ENCODE measurements around the gene PPP1R10. TPM values are rescaled to one million over a fixed set of nuclear protein-coding genes. Genes with fewer than 3 reads are reported as not detected.
A peak's percentile ranks its signal among the peaks of the same experiment; 100 is the strongest.

PPP1R10 gene
- total RNA-seq, 1 experiment from 2014 or later: 103 TPM

DNA sequence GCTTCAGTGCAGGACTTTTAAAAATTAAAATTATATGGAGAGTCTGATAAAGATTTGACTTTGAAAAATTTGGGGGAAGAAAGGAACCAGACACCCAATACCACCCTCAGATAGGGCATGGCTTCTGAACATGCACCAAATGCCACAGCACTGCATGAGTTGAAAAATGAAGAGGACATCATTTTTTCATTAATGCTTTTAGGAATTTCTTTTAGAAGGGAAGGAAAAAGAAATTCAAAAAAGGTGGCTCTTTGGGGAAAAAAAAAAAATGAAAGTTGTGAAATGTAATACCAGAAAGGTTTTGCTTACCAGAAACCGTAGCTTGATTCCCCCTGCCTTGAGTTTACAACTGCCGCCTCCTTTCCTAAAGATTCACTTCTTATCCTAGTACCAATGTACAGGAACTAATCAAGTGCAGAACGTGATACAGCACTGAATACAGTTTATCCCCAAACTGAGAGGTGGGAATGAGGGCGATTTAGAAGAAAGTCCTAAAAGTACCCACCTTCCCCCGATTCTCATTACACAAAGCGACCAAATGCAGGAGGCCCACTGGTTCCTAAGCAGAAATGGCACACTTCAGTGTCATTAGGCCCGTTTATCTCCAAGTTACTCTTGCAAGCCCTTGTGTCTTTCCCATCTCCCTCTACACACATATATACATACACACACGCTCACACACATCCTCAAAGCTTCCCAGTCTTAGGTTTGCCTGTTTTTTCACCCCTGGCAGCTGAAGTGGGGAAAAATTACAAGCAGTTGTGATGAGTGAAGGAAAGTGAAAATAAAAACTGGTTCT lies 2.8 kb downstream of the PPP1R10 start:
- no peaks in the 10 kb centered on the region for H3K9me3 Mint-ChIP-seq (ENCODE audit: unreplicated experiment)
- intact Hi-C loops (cut with micrococcal nuclease): no loop called here
- TF ChIP-seq, protein P1, sequence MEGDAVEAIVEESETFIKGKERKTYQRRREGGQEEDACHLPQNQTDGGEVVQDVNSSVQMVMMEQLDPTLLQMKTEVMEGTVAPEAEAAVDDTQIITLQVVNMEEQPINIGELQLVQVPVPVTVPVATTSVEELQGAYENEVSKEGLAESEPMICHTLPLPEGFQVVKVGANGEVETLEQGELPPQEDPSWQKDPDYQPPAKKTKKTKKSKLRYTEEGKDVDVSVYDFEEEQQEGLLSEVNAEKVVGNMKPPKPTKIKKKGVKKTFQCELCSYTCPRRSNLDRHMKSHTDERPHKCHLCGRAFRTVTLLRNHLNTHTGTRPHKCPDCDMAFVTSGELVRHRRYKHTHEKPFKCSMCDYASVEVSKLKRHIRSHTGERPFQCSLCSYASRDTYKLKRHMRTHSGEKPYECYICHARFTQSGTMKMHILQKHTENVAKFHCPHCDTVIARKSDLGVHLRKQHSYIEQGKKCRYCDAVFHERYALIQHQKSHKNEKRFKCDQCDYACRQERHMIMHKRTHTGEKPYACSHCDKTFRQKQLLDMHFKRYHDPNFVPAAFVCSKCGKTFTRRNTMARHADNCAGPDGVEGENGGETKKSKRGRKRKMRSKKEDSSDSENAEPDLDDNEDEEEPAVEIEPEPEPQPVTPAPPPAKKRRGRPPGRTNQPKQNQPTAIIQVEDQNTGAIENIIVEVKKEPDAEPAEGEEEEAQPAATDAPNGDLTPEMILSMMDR (IDR thresholded peaks at IDR 0.05; ENCODE audit: unreplicated experiment): no peak
- BruUV-seq (replicated peaks): no TSS peak
- DNase-seq (ENCODE audit: unreplicated experiment): no peak
- H3K27ac Mint-ChIP-seq (ENCODE audit: low read depth, unreplicated experiment): peak overlapping the region; percentile 99
- peaks cover 75% of the 10 kb centered on the region for H3K36me3 Mint-ChIP-seq (ENCODE audit: insufficient read depth, unreplicated experiment)
- ChIA-PET POLR2A (interaction anchor here (0.7 to 4.8 kb wide), 33 partner anchors 9 to 789 kb away, joined by 3 to 107 read pairs (median 6); partner anchors contain the start of genes ABCF1, ATAT1, C6orf136 and DHX16), CTCF (interaction anchor here (0.7 to 2.1 kb wide), 5 partner anchors 16 to 117 kb away, joined by 3 to 7 read pairs (median 4); no protein-coding TSS in a partner anchor)
- H3K4me1 Mint-ChIP-seq (ENCODE audit: insufficient read depth, unreplicated experiment): peaks cover 38% of the 10 kb centered on the region
- H3K27me3 Mint-ChIP-seq (ENCODE audit: insufficient read depth, unreplicated experiment): no peaks in the 10 kb centered on the region
- H3K4me3 Mint-ChIP-seq (ENCODE audit: unreplicated experiment): peak overlapping the region; percentile 83

DNA sequence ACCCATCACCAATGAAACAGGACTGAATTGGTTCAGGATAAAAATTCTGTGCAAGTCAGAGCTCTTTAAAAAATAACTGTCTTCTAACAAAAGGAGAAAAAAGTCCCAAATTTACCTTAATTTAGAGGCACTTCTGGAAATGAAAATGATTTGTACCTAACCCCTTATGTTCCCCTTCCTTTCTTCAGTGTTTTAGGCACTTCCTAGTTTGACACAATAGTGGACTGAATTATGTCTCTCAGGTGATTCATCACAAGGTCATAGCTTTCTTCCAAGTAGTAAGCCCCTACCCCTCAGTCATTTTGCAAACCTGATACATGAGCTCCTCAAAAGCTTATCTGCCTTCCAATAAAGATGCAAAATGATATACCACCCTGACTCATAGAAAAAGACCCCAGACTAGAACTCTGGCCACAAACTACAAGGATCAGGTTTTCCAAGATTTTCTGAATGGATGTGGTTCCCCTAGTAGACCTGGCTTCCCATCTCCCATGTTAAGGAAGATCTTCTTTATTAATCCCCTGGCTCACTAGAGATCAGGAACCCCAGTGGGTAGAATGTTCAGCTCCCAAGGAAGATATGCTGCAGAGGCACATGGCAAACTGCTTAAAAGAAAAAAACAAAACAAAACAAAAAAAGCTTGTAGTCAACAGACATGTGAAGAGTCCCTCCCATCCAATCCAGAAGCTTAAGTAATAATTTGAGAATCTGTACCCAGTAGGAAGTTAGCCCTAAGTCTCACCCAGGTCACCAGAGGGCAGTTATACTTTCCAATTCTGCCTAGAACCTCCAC lies 3.6 kb downstream of the PPP1R10 start:
- BruUV-seq (replicated peaks): no TSS peak
- H3K27me3 Mint-ChIP-seq (ENCODE audit: insufficient read depth, unreplicated experiment): no peaks in the 10 kb centered on the region
- ChIA-PET POLR2A (interaction anchor here (0.6 to 4.8 kb wide), 27 partner anchors 9 to 1213 kb away, joined by 3 to 107 read pairs (median 5); partner anchors contain the start of genes ABCF1, DHX16, FLOT1 and GNL1), CTCF (interaction anchor here (0.5 to 2.1 kb wide), 16 partner anchors 10 to 474 kb away, joined by 3 to 14 read pairs (median 4); no protein-coding TSS in a partner anchor)
- peaks cover 78% of the 10 kb centered on the region for H3K36me3 Mint-ChIP-seq (ENCODE audit: insufficient read depth, unreplicated experiment)
- no peak overlapping the region for H3K4me3 Mint-ChIP-seq (ENCODE audit: unreplicated experiment)
- DNase-seq (ENCODE audit: unreplicated experiment): peak; percentile 27
- peak overlapping the region; percentile 67 for H3K27ac Mint-ChIP-seq (ENCODE audit: low read depth, unreplicated experiment)
- intact Hi-C loops (cut with micrococcal nuclease): no loop called here
- no peaks in the 10 kb centered on the region for H3K9me3 Mint-ChIP-seq (ENCODE audit: unreplicated experiment)
- H3K4me1 Mint-ChIP-seq (ENCODE audit: insufficient read depth, unreplicated experiment): peaks cover 38% of the 10 kb centered on the region
- TF ChIP-seq, protein P1 (IDR thresholded peaks at IDR 0.05; ENCODE audit: unreplicated experiment): no peak

DNA sequence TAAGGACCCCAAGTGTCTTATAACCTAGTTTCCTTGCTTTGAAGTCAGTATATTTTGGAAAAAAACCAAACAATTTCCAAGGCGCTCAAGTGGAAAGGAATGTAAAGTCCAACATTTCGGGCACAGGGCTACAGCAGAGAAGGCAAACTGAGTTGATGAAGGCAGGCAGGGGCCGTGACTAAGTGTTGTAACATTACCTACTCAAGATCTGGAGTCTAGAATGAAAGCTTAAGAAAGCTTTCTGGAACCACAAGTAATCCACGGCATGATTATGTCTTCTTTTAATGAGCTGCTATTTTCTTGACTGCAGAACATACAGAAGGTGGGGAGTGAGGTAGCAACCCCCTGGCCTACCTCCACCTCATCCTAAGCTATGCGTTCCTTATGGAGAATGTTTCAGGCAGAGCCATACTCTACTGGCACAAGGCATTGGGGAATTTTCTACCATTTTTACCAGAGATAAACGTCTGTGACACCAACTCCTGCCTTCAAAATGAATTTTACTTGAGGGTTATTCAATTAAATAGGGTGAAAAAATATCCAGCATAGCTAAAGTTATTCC lies 4.3 kb downstream of the PPP1R10 start:
- peak; percentile 25 for DNase-seq (ENCODE audit: unreplicated experiment)

More for the DNA sequence above, 4.3 kb downstream of the PPP1R10 start:
- Mint-ChIP-seq H3K4me3 (ENCODE audit: unreplicated experiment) (no peak overlapping the region), H3K27me3 (ENCODE audit: insufficient read depth, unreplicated experiment) (no peaks in the 10 kb centered on the region), H3K4me1 (ENCODE audit: insufficient read depth, unreplicated experiment) (peaks cover 38% of the 10 kb centered on the region), H3K36me3 (ENCODE audit: insufficient read depth, unreplicated experiment) (peaks cover 80% of the 10 kb centered on the region), H3K9me3 (ENCODE audit: unreplicated experiment) (no peaks in the 10 kb centered on the region), H3K27ac (ENCODE audit: low read depth, unreplicated experiment) (peak overlapping the region; percentile 67)
- ChIA-PET CTCF (interaction anchor here (0.5 to 2.1 kb wide), 19 partner anchors 9 to 475 kb away, joined by 3 to 14 read pairs (median 3); partner anchors contain the start of genes DHX16 and MDC1), POLR2A (interaction anchor here (0.6 to 4.8 kb wide), 24 partner anchors 8 to 1214 kb away, joined by 3 to 107 read pairs (median 4); partner anchors contain the start of genes ABCF1, C6orf136, DHX16 and FLOT1)
- intact Hi-C loops (cut with micrococcal nuclease): no loop called here
- TF ChIP-seq, protein P1 (IDR thresholded peaks at IDR 0.05; ENCODE audit: unreplicated experiment): no peak
- BruUV-seq (replicated peaks): no TSS peak
